ENCODE measurements around the gene SLC43A2. TPM values are rescaled to one million over a fixed set of nuclear protein-coding genes. Genes with fewer than 3 reads are reported as not detected.

The SLC43A2 gene
- total and polyA plus RNA-seq, 7 donors, result 2.4 to 16.5 (median 7.2) TPM

GRCh38 chr17:1580979-1581676 lies 47.5 kb downstream of the SLC43A2 start:
- Histone ChIP-seq H3K27me3 (no peaks in the 10 kb centered on the region), H3K4me1 (peaks cover 0 to 24% (median 19%) of the 10 kb centered on the region in 4 donors), H3K36me3 (peaks cover 0 to 13% (median 3%) of the 10 kb centered on the region in 4 donors), H3K9me3 (no peaks in the 10 kb centered on the region), H3K4me3 (no peak overlapping the region), H3K27ac (no peak overlapping the region)
- WGBS, 2 donors, result 30 to 63% methylated on average over 19 of the region's 19 CpGs
- intact Hi-C loops (cut with DNase I), result no loop called here
- TF ChIP-seq POLR2AphosphoS5 (IDR thresholded peaks at IDR 0.05) (no peak), CTCF (IDR thresholded peaks at IDR 0.05) (no peak), EP300 (IDR thresholded peaks at IDR 0.05) (no peak), POLR2A (IDR thresholded peaks at IDR 0.05) (no peak)
- no peak for DNase-seq

- Histone ChIP-seq H3K27ac (peak overlapping the region; percentile 83 to 92 (median 88)), H3K4me3 (no peak overlapping the region), H3K4me1 (peaks cover 0 to 42% (median 37%) of the 10 kb centered on the region in 4 donors), H3K9me3 (no peaks in the 10 kb centered on the region), H3K36me3 (peaks cover 0 to 11% (median 0%) of the 10 kb centered on the region in 4 donors), H3K27me3 (no peaks in the 10 kb centered on the region)
- TF ChIP-seq POLR2A (IDR thresholded peaks at IDR 0.05) (no peak), CTCF (IDR thresholded peaks at IDR 0.05) (no peak), EP300 (IDR thresholded peaks at IDR 0.05) (no peak), POLR2AphosphoS5 (IDR thresholded peaks at IDR 0.05) (no peak)
- intact Hi-C loops (cut with DNase I), result loop anchor here (10.0 kb wide), 1 partner anchor 207 kb away; no protein-coding TSS in a partner anchor
- WGBS, 2 donors, result 94% methylated on average over 13 of the region's 13 CpGs
- DNase-seq, result no peak
These were observed 50.6 kb downstream of the SLC43A2 start for GRCh38 chr17:1578029-1578428.

GRCh38 chr17:1577583-1578013 lies 51.0 kb downstream of the SLC43A2 start:
- Histone ChIP-seq H3K27ac (peak overlapping the region; percentile 83 to 92 (median 88)), H3K9me3 (no peaks in the 10 kb centered on the region), H3K27me3 (no peaks in the 10 kb centered on the region), H3K36me3 (peaks cover 0 to 6% (median 0%) of the 10 kb centered on the region in 4 donors), H3K4me3 (peak overlapping the region in 1 of 4 donors; percentile 13), H3K4me1 (peaks cover 0 to 42% (median 37%) of the 10 kb centered on the region in 4 donors)
- DNase-seq, result no peak
- intact Hi-C loops (cut with DNase I), result loop anchor here (2.0 to 10.0 kb wide), 2 partner anchors 139 to 207 kb away; no protein-coding TSS in a partner anchor
- 67 to 80% methylated on average over 6 of the region's 6 CpGs for WGBS, 2 donors
- TF ChIP-seq POLR2AphosphoS5 (IDR thresholded peaks at IDR 0.05), result no peak
- TF ChIP-seq EP300 (IDR thresholded peaks at IDR 0.05), result no peak
- TF ChIP-seq CTCF (IDR thresholded peaks at IDR 0.05), result no peak
- TF ChIP-seq POLR2A (IDR thresholded peaks at IDR 0.05), result no peak

GRCh38 chr17:1577182-1577581 lies 51.5 kb downstream of the SLC43A2 start:
- WGBS, 2 donors, result 36 to 38% methylated on average over 12 of the region's 12 CpGs
- Histone ChIP-seq H3K36me3 (peaks cover 0 to 3% (median 0%) of the 10 kb centered on the region in 4 donors), H3K9me3 (no peaks in the 10 kb centered on the region), H3K4me3 (peak overlapping the region in 1 of 4 donors; percentile 13), H3K27ac (peak overlapping the region; percentile 83 to 92 (median 88)), H3K4me1 (peaks cover 0 to 42% (median 37%) of the 10 kb centered on the region in 4 donors), H3K27me3 (no peaks in the 10 kb centered on the region)
- intact Hi-C loops (cut with DNase I), result loop anchor here (2.0 to 10.0 kb wide), 2 partner anchors 140 to 208 kb away; no protein-coding TSS in a partner anchor
- TF ChIP-seq EP300 (IDR thresholded peaks at IDR 0.05), result peak in 1 of 4 donors; percentile 36
- peak; percentile 61 to 84 (median 73) for TF ChIP-seq POLR2AphosphoS5 (IDR thresholded peaks at IDR 0.05)
- TF ChIP-seq CTCF (IDR thresholded peaks at IDR 0.05), result no peak
- no peak for TF ChIP-seq POLR2A (IDR thresholded peaks at IDR 0.05)
- DNase-seq, result peak; percentile 96

Data from sigmoid colon (tissue), 7 donors.